Mucosa of descending colon (tissue), 3 donors: ENCODE measurements around the gene GATD1. TPM values are rescaled to one million over a fixed set of nuclear protein-coding genes. Genes with fewer than 3 reads are reported as not detected.
A peak's percentile ranks its signal among the peaks of the same experiment; 100 is the strongest.

Source experiments
- ATAC-seq: fragments of 200-7000 bp; cut with Tn5 transposase; one replicate; pipeline ENCODE4 v1.9.1; 2020; ENCODE audit warnings: mild to moderate bottlenecking, moderate library complexity
- DNase-seq, 3 donors: peaks; one replicate each; pipeline ENCODE4 v3.0.0-alpha.2; 2020
- H3K36me3 ChIP-seq: fragments of 200-600 bp; one replicate; pipeline ENCODE4 v1.8.0; 2021; ENCODE audit warnings: low read depth, mild to moderate bottlenecking
- H3K4me1 ChIP-seq: fragments of 200-600 bp; one replicate; pipeline ENCODE4 v1.8.0; 2021; ENCODE audit warnings: low read depth, mild to moderate bottlenecking
- H3K4me3 ChIP-seq: fragments of 200-600 bp; one replicate; pipeline ENCODE4 v1.8.0; 2021; ENCODE audit warnings: mild to moderate bottlenecking
- H3K9me3 ChIP-seq: fragments of 200-600 bp; one replicate; pipeline ENCODE4 v1.8.0; 2021; ENCODE audit warnings: mild to moderate bottlenecking
- CTCF ChIP-seq: fragments of 200-600 bp; IDR thresholded peaks from one replicate; pipeline ENCODE4 v1.8.0; 2022; ENCODE audit warnings: antibody characterized with exemption, mild to moderate bottlenecking
- intact Hi-C, 2 donors: fragments of 100-400 bp; cut with DNase I in 1 of 2; cut with micrococcal nuclease in 1 of 2; formaldehyde crosslinking; loops; one replicate each; pipeline versions ENCODE4 v1.11.0 to v1.11.1; 2022; cut with DNase I, micrococcal nuclease
- total RNA-seq, 3 donors: library from RNA; stranded (reverse); fragmentation: NEBNext Ultra II Directional in 2 of 3; extraction: Animal tissue kit (Norgen Biotek cat#: 25700) in 2 of 3; gene quantifications; one replicate each; pipeline versions ENCODE4 v1.2.1 to v1.2.4, GENCODE V29; 2021 to 2023
- donor health status: DM: no; HTN: no; CAD: no; lungs with moderate emphysema.
- donor health status: DM: no; HTN: no; CAD: no.
- donor health status: DM: no; HTN: yes; CAD: no.

GATD1 gene
- total RNA-seq, 3 donors from 2014 or later = 51.9 to 58.8 (median 57.4) TPM

- H3K9me3 ChIP-seq = no peaks in the 10 kb centered on the region
- no peaks in the 10 kb centered on the region for H3K36me3 ChIP-seq
- intact Hi-C loops = no loop called here
- H3K4me3 ChIP-seq = no peak overlapping the region
- peaks cover 28% of the 10 kb centered on the region for H3K4me1 ChIP-seq
- no peak for ATAC-seq
- DNase-seq = peak in 1 of 3 donors; percentile 49
- no peak for TF ChIP-seq CTCF
Measured at GRCh38 chr11:779955-780532, 2.8 kb upstream of the GATD1 start.

GRCh38 chr11:778976-779954 is 2.0 kb upstream of the GATD1 start:
- ATAC-seq (no peak), DNase-seq (peak in 1 of 3 donors; percentile 51)
- intact Hi-C loops = no loop called here
- H3K4me1 ChIP-seq = peaks cover 29% of the 10 kb centered on the region
- H3K4me3 ChIP-seq = no peak overlapping the region
- TF ChIP-seq CTCF = no peak
- H3K9me3 ChIP-seq = no peaks in the 10 kb centered on the region
- H3K36me3 ChIP-seq = no peaks in the 10 kb centered on the region

DNA sequence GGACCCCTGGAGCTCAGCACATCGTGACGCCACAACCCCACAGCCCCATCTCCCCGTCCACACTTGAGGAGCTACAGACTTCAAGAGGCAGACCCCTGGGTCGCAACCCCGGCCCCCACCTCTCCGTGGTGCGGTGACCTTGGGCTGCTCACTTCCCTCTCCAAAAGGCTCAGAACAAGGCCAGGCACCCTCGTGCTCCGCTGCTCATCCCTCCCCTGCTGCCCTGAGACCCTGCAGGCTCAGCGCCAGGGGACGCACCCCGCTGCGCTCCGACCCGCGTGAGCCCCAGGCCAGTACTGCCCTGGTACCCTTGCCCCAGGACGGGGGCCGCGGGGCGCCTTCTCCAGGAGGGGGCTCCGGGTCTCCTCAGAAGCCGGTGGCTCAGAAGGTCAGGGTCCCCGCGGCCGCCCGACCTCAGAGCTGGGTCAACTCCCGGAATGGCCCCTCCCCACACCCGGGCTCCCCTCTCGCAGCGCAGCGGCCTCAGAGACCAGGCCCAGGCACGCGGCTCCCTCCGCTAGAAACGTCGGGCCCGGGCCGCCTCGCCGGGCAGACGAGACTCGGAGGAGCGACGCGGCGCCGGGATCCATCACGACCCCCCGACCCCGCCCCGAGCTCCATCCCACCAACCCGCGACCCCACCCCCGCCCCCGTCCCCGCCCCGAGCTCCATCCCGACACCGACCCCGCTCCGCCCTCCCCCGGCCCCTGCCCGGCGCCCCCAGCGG is 563 bp downstream of the GATD1 start:
- intact Hi-C loops = no loop called here
- H3K4me1 ChIP-seq = peaks cover 23% of the 10 kb centered on the region
- TF ChIP-seq CTCF = no peak
- ATAC-seq = peak; percentile 59
- H3K4me3 ChIP-seq = peak overlapping the region; percentile 80
- no peaks in the 10 kb centered on the region for H3K36me3 ChIP-seq
- peak; percentile 36 to 69 (median 67) for DNase-seq
- no peaks in the 10 kb centered on the region for H3K9me3 ChIP-seq

- DNase-seq (no peak), ATAC-seq (no peak)
- intact Hi-C loops = no loop called here
- H3K4me3 ChIP-seq = no peak overlapping the region
- H3K36me3 ChIP-seq = no peaks in the 10 kb centered on the region
- H3K9me3 ChIP-seq = no peaks in the 10 kb centered on the region
- no peak for TF ChIP-seq CTCF
- H3K4me1 ChIP-seq = peaks cover 23% of the 10 kb centered on the region
Measured at GRCh38 chr11:776263-776560, 1.1 kb downstream of the GATD1 start.

GRCh38 chr11:774873-775592 is 2.3 kb downstream of the GATD1 start:
- Histone ChIP-seq H3K4me1 (peaks cover 23% of the 10 kb centered on the region), H3K36me3 (no peaks in the 10 kb centered on the region), H3K4me3 (no peak overlapping the region), H3K9me3 (no peaks in the 10 kb centered on the region)
- DNase-seq (peak in 1 of 3 donors; percentile 45), ATAC-seq (no peak)
- intact Hi-C loops = no loop called here
- TF ChIP-seq CTCF = no peak
